ENCODE results near the gene PBX4. TPM values are rescaled to one million over a fixed set of nuclear protein-coding genes. Genes with fewer than 3 reads are reported as not detected.

The PBX4 gene
- total RNA-seq, 1 experiment from 2014 or later = 11.6 TPM

DNA sequence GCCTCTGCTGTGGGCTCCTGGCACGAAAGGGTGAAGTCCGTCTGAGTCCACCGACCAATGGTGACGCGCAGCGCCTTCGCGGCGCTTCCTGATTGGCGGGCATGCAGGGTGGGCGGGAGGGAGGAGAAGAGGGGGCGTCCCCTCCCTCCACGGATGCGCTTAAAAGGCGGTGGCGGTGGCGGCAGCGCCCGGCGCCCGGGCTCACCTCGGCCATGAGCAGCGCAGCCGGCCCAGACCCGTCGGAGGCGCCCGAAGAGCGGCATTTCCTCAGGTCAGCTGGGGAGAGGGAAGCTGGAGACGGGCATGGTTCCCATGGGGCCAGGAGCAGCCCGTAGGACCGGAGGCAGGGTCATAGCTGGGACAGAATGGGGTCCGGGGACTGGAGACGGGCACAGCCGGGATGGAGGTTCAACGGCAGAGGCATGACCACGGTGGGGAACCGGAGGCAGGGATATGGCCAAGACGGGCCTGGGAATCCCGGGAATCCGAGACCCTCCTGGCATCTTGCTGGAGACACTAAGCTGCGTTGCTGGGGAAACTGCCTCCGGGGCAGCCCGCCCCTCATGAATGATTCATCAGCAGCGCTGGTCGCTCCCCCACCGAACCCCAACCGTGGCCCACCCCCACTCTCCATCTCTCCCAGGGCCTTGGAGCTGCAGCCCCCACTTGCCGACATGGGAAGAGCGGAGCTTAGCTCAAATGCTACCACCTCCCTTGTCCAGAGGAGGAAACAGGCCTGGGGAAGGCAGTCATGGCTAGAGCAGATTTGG is 89.6 kb downstream of the PBX4 start, which contains the start of gene YJEFN3:
YJEFN3 (plus strand) TSS at position 191 of the 770 bp plus-strand sequence; CDS start at position 213, 22 bp downstream.
- no peaks in the 10 kb centered on the region for H3K27me3 ChIP-seq (ENCODE audit: insufficient read depth, low read length)
- H3K4me3 ChIP-seq (replicated peaks in 1 of 2; ENCODE audit: low read depth in 1 of 2, low read length in 2 of 2) = no peak within 1 kb of the TSS
- no peaks in the 10 kb centered on the region; a peak in 1 of 4 replicates for H3K4me1 ChIP-seq (ENCODE audit: control insufficient read depth in 1 of 2, insufficient read depth in 2 of 2, low read length in 2 of 2)
- H3K9me2 ChIP-seq (ENCODE audit: insufficient read depth) = no peaks in the 10 kb centered on the region
- no peak within 1 kb of the TSS for H2AFZ ChIP-seq (ENCODE audit: low read depth, low read length, poor library complexity, severe bottlenecking)
- no TSS peak for BruUV-seq (replicated peaks)
- no peak for TF ChIP-seq SIN3A (IDR thresholded peaks at IDR 0.05; ENCODE audit: low read depth)
- TF ChIP-seq POLR2AphosphoS5 (IDR thresholded peaks at IDR 0.05; ENCODE audit: low read depth, low read length) = 0 out of 2 replicates have a peak, but pooled peaks have one; percentile 18
- H3K4me2 ChIP-seq (ENCODE audit: low read length) = no peak within 1 kb of the TSS
- ChIA-PET CTCF (interaction anchor here (0.6 to 4.6 kb wide), 2 partner anchors 24 to 26 kb away, joined by 3 to 22 read pairs; no protein-coding TSS in a partner anchor), RAD21 (ENCODE audit: low non-redundant PET in 1 of 2, low total read pairs in 2 of 2, uncharacterized antibody in 2 of 2, unreplicated experiment in 2 of 2) (no interaction called here), POLR2A (no interaction called here)
- peaks cover 0 to 7% of the 10 kb centered on the region in 2 experiments; a peak in 2 of 4 replicates for H3K36me3 ChIP-seq (ENCODE audit: control insufficient read depth in 1 of 2, insufficient read depth in 2 of 2, low read length in 2 of 2)
- no peaks in the 10 kb centered on the region for H3K9me3 ChIP-seq (ENCODE audit: control insufficient read depth in 1 of 2, insufficient read depth in 1 of 2, low read depth in 1 of 2, low read length in 2 of 2)
- no peak within 1 kb of the TSS for H3K9ac ChIP-seq (ENCODE audit: low read length)
- ATAC-seq (no peak), DNase-seq (ENCODE audit: low read depth, low spot score) (no peak)
- no peaks in the 10 kb centered on the region for H4K20me1 ChIP-seq (ENCODE audit: insufficient read depth)
- peaks cover 23% of the 10 kb centered on the region for H3K79me2 ChIP-seq (ENCODE audit: insufficient read depth, low read length)
- intact Hi-C loops (cut with micrococcal nuclease) = no loop called here
- no peak within 1 kb of the TSS for H3K27ac ChIP-seq (ENCODE audit: low read depth, low read length)

DNA sequence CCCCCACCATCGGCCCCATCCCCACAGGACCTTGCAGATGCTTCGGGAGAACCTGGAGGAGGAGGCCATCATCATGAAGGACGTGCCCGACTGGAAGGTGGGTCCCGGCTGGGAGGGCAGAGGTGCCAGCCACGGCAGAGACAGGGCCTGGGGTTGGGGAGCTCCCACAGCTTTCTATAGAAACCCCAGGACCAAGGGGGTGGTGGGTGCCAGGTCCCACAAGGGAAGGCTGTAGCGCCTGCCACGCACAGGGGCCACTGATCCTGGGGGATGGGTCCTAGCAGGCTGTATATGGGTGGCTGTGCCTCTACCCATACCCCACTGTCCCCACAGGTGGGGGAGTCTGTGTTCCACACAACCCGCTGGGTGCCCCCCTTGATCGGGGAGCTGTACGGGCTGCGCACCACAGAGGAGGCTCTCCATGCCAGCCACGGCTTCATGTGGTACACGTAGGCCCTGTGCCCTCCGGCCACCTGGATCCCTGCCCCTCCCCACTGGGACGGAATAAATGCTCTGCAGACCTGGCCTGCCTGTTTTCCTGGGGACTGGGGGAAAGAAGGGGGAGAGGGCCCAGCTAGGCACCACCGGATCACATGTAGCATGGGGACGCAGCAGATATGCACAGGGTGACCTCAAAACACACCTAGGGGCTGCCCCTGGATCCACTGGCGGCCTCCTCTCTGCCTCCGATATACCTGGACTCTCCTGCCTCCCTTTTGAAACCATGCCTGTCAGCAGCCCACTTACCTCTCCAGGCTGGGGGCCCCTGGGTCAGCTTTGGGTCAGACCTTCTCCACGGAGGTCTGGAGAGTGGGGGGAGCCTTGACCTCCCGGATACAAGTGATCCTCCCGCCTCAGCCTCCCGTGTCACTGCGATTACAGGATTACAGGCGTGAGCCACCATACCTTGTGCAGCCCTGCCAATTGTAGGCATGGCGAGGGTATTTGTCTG is 90.5 kb downstream of the PBX4 start:
- H4K20me1 ChIP-seq (ENCODE audit: insufficient read depth) = no peaks in the 10 kb centered on the region
- no peak for TF ChIP-seq JUND (IDR thresholded peaks at IDR 0.05)
- TF ChIP-seq YY1 (IDR thresholded peaks at IDR 0.05; ENCODE audit: extremely low read depth, insufficient replicate concordance, low read depth, low read length) = no peak
- TF ChIP-seq, protein P1, sequence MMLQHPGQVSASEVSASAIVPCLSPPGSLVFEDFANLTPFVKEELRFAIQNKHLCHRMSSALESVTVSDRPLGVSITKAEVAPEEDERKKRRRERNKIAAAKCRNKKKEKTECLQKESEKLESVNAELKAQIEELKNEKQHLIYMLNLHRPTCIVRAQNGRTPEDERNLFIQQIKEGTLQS (IDR thresholded peaks at IDR 0.05) = no peak
- TF ChIP-seq SP1 (IDR thresholded peaks at IDR 0.05; ENCODE audit: low read depth) = no peak
- no peak overlapping the region for H3K27ac ChIP-seq (ENCODE audit: low read depth, low read length)
- peaks cover 33% of the 10 kb centered on the region for H3K79me2 ChIP-seq (ENCODE audit: insufficient read depth, low read length)
- ChIA-PET POLR2A (no interaction called here), CTCF (no interaction called here), RAD21 (ENCODE audit: low non-redundant PET in 1 of 2, low total read pairs in 2 of 2, uncharacterized antibody in 2 of 2, unreplicated experiment in 2 of 2) (no interaction called here)
- H3K4me1 ChIP-seq (ENCODE audit: control insufficient read depth in 1 of 2, insufficient read depth in 2 of 2, low read length in 2 of 2) = no peaks in the 10 kb centered on the region; a peak in 1 of 4 replicates
- H2AFZ ChIP-seq (ENCODE audit: low read depth, low read length, poor library complexity, severe bottlenecking) = no peak overlapping the region
- no peaks in the 10 kb centered on the region for H3K27me3 ChIP-seq (ENCODE audit: insufficient read depth, low read length)
- peaks cover 0 to 9% of the 10 kb centered on the region in 2 experiments; a peak in 3 of 4 replicates for H3K36me3 ChIP-seq (ENCODE audit: control insufficient read depth in 1 of 2, insufficient read depth in 2 of 2, low read length in 2 of 2)
- no peaks in the 10 kb centered on the region for H3K9me2 ChIP-seq (ENCODE audit: insufficient read depth)
- H3K9ac ChIP-seq (ENCODE audit: low read length) = no peak overlapping the region
- H3K4me3 ChIP-seq (replicated peaks in 1 of 2; ENCODE audit: low read depth in 1 of 2, low read length in 2 of 2) = no peak overlapping the region
- ATAC-seq (no peak), DNase-seq (ENCODE audit: low read depth, low spot score) (no peak)
- H3K4me2 ChIP-seq (ENCODE audit: low read length) = no peak overlapping the region
- intact Hi-C loops (cut with micrococcal nuclease) = no loop called here
- H3K9me3 ChIP-seq (ENCODE audit: control insufficient read depth in 1 of 2, insufficient read depth in 1 of 2, low read depth in 1 of 2, low read length in 2 of 2) = no peaks in the 10 kb centered on the region
- BruUV-seq (replicated peaks) = no TSS peak
